ENCODE data around the gene AP2A2. TPM values are rescaled to one million over a fixed set of nuclear protein-coding genes. Genes with fewer than 3 reads are reported as not detected.

The AP2A2 gene
- total RNA-seq, 1 experiment from 2014 or later, result 39.4 TPM

GRCh38 chr11:945986-946385 is 20.3 kb downstream of the AP2A2 start:
- TF ChIP-seq EZH2 (IDR thresholded peaks at IDR 0.05; ENCODE audit: low read depth) (no peak), CTCF (conservative IDR thresholded peaks at IDR 0.05) (no peak)
- POLR2A ChIA-PET (ENCODE audit: unreplicated experiment), result no interaction called here
- Histone ChIP-seq H3K79me2 (ENCODE audit: low read depth) (peaks cover 7% of the 10 kb centered on the region; the same call in 1 of the 2 replicates), H3K27me3 (ENCODE audit: insufficient read depth, low read depth) (no peaks in the 10 kb centered on the region), H3F3A (ENCODE audit: insufficient read depth, low read depth) (no peaks in the 10 kb centered on the region), H3K9me2 (ENCODE audit: insufficient read depth) (no peaks in the 10 kb centered on the region), H3K9me3 (ENCODE audit: insufficient read depth, low read depth) (no peaks in the 10 kb centered on the region), H4K20me1 (ENCODE audit: insufficient read depth) (no peaks in the 10 kb centered on the region), H3K36me3 (ENCODE audit: low read depth) (no peaks in the 10 kb centered on the region), H3K27ac (no peak overlapping the region), H2AFZ (no peak overlapping the region), H3K4me2 (no peak overlapping the region), H3K4me1 (replicated peaks; ENCODE audit: insufficient read depth) (peaks cover 10% of the 10 kb centered on the region), H3K4me3 (no peak overlapping the region)
- BruUV-seq (replicated peaks), result no TSS peak
- intact Hi-C loops (cut with micrococcal nuclease; ENCODE audit: unreplicated experiment), result no loop called here
- CTCF ChIA-PET, result no interaction called here
- DNase-seq, result no peak

GRCh38 chr11:947744-948143 is 22.1 kb downstream of the AP2A2 start:
- Histone ChIP-seq H3K27me3 (ENCODE audit: insufficient read depth, low read depth) (no peaks in the 10 kb centered on the region), H4K20me1 (ENCODE audit: insufficient read depth) (no peaks in the 10 kb centered on the region), H3K4me3 (no peak overlapping the region), H3K79me2 (ENCODE audit: low read depth) (peaks cover under 1% of the 10 kb centered on the region; the same call in 1 of the 2 replicates), H3F3A (ENCODE audit: insufficient read depth, low read depth) (no peaks in the 10 kb centered on the region), H2AFZ (no peak overlapping the region), H3K36me3 (ENCODE audit: low read depth) (no peaks in the 10 kb centered on the region), H3K9me2 (ENCODE audit: insufficient read depth) (no peaks in the 10 kb centered on the region), H3K4me1 (replicated peaks; ENCODE audit: insufficient read depth) (peaks cover 2% of the 10 kb centered on the region), H3K27ac (no peak overlapping the region), H3K4me2 (no peak overlapping the region), H3K9me3 (ENCODE audit: insufficient read depth, low read depth) (no peaks in the 10 kb centered on the region)
- intact Hi-C loops (cut with micrococcal nuclease; ENCODE audit: unreplicated experiment), result no loop called here
- TF ChIP-seq CTCF (conservative IDR thresholded peaks at IDR 0.05), result no peak
- no peak for TF ChIP-seq EZH2 (IDR thresholded peaks at IDR 0.05; ENCODE audit: low read depth)
- CTCF ChIA-PET, result no interaction called here
- POLR2A ChIA-PET (ENCODE audit: unreplicated experiment), result no interaction called here
- no peak for DNase-seq
- no TSS peak for BruUV-seq (replicated peaks)

- ChIA-PET CTCF (no interaction called here), POLR2A (ENCODE audit: unreplicated experiment) (no interaction called here)
- no peak overlapping the region for H3K4me2 ChIP-seq
Observed at GRCh38 chr11:951507-951906, 25.8 kb downstream of the AP2A2 start.

More at GRCh38 chr11:951507-951906, 25.8 kb downstream of the AP2A2 start:
- peaks cover 2% of the 10 kb centered on the region; the same call in 1 of the 2 replicates for H3K79me2 ChIP-seq (ENCODE audit: low read depth)
- H3K27ac ChIP-seq, result no peak overlapping the region
- peaks cover 19% of the 10 kb centered on the region; the same call in 1 of the 2 replicates for H3F3A ChIP-seq (ENCODE audit: insufficient read depth, low read depth)
- H3K27me3 ChIP-seq (ENCODE audit: insufficient read depth, low read depth), result no peaks in the 10 kb centered on the region
- no peaks in the 10 kb centered on the region for H3K36me3 ChIP-seq (ENCODE audit: low read depth)
- DNase-seq, result no peak
- peaks cover 8% of the 10 kb centered on the region for H4K20me1 ChIP-seq (ENCODE audit: insufficient read depth)
- H2AFZ ChIP-seq, result no peak overlapping the region
- H3K9me2 ChIP-seq (ENCODE audit: insufficient read depth), result no peaks in the 10 kb centered on the region
- BruUV-seq (replicated peaks), result no TSS peak
- no peak for TF ChIP-seq EZH2 (IDR thresholded peaks at IDR 0.05; ENCODE audit: low read depth)
- no peak for TF ChIP-seq CTCF (conservative IDR thresholded peaks at IDR 0.05)
- intact Hi-C loops (cut with micrococcal nuclease; ENCODE audit: unreplicated experiment), result no loop called here
- no peak overlapping the region for H3K4me3 ChIP-seq
- no peaks in the 10 kb centered on the region for H3K9me3 ChIP-seq (ENCODE audit: insufficient read depth, low read depth)
- peaks cover 23% of the 10 kb centered on the region for H3K4me1 ChIP-seq (replicated peaks; ENCODE audit: insufficient read depth)

Measured in PC-9 (cell line).